HPDE6-E6E7 (cell line): ENCODE data around the gene IP6K2.

Experiments
- DNase-seq: peaks from one replicate; pipeline ENCODE4 v3.0.0; 2011; ENCODE audit warnings: missing footprints; ENCODE audit errors: extremely low spot score

IP6K2 gene

DNA sequence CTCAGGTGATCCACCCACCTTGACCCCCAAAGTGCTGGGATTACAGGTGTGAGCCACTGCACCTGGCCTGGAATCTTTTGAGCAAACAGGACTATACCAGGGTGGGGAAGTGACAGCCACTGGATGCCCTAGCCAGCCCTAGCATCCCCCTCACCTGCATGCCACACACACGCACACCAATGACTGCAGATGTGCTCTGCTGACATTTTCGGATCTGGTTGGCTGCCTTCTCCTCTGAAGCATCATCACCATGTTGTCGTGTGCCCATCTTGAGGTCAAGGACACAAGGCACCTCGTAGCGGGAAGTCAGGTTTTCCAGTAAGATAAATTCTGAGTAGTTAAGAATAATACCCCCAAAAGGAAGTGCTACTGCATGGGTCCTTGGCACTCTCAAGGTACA, 27.6 kb downstream of the IP6K2 start:
- DNase-seq = no peak

DNA sequence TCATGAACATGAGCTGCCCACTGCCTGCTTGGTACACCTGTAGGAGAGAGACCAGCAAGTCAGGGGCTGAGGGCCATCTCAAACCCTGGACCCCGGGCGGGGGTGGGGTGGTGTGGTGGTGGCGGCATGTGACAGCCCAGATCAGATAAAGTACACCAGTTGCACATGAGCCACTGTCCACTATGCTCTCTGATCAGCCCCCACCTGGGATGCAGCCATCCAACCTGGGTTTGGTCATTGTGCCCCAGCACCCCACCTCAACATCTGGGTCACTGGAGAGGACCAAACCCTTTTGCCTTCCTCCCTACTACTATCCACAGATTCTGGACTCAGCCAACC, 28.3 kb downstream of the IP6K2 start:
- DNase-seq = no peak

DNA sequence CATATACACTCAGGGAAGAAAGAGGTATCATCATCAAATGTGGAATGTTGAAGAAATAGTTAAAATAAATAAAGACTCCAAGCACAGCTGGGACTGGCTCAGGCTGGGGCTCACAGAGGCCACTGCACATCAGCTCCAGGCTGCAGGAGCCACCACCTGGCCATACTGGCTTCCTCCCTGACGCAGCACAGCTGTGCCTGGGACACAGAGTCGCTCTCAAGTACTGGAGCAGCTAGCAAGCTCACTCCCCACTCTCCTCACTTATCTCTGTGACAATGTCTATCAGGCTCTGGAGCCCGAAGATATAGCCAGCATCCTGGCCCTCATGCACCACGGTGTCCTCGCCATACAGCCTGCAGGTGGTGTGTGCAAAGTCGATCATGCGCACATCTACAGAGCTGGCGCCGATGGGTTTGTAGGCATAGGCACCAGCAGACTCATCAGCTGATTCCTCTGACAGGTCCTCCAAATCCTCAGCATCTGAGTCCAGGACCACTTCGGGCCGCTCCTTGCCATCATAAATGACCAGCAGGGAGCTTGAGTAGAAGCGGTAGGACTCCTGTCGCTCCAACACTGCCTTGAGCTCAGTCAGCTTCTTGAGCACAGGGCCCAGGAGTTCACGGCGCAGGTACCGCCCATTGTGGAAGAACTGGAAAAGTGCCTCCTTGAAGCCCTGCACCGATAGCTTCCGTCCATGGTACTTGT, 28.8 kb downstream of the IP6K2 start:
- DNase-seq = no peak

DNA sequence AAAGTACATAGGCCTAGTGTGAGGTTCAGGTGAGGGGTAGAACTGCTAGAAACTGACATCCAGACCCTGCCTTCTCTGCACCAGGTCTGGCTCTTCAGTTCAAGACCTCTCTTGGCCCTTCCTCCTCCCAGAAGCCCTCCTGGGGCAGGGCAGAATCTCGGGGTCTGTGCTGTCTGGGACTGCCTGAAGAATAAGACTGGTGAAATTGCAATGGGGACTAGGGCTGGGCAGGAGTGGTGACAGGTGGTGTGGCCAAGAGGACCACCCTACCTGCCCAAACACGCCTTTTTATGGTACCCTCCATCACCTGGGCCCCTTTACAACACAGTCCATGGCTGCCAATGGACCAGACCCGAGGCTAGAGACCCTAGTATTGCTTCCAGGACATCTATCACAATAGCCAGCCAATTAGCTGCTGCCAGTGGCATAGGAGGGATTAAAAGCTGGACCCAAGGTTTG, 29.8 kb downstream of the IP6K2 start:
- no peak for DNase-seq

DNA sequence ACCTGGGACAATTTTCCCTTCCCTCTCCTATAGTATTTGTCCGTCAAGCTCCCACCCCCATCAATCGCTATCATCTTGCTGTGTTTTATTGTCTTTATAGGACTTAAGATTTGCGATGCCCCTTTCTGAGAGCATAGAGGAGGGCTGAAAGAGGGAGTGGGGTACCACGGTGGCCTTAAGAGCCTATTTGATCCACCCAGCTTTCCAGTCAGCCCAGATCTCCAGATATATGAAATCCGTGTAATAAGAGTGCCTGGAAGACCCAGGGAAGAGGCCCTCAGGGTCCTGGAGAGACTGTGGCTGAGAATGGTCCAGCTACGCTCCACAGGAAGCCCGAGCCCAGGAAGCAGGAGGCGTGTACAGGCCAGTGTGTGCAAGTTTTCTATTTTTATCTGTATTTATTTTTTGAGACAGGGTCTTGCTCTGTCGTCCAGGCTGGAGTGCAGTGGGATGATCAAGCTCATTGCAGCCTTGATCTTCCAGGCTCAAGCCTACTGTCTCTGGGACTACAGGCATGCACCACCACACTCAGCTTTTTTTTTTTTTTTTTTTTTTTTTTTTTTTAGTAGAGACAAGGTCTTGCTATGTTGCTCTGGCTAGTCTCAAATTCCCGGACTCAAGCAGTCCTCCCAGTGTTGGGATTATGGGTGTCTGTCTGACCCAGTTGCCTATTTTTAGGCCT, 30.3 kb downstream of the IP6K2 start:
- no peak for DNase-seq

DNA sequence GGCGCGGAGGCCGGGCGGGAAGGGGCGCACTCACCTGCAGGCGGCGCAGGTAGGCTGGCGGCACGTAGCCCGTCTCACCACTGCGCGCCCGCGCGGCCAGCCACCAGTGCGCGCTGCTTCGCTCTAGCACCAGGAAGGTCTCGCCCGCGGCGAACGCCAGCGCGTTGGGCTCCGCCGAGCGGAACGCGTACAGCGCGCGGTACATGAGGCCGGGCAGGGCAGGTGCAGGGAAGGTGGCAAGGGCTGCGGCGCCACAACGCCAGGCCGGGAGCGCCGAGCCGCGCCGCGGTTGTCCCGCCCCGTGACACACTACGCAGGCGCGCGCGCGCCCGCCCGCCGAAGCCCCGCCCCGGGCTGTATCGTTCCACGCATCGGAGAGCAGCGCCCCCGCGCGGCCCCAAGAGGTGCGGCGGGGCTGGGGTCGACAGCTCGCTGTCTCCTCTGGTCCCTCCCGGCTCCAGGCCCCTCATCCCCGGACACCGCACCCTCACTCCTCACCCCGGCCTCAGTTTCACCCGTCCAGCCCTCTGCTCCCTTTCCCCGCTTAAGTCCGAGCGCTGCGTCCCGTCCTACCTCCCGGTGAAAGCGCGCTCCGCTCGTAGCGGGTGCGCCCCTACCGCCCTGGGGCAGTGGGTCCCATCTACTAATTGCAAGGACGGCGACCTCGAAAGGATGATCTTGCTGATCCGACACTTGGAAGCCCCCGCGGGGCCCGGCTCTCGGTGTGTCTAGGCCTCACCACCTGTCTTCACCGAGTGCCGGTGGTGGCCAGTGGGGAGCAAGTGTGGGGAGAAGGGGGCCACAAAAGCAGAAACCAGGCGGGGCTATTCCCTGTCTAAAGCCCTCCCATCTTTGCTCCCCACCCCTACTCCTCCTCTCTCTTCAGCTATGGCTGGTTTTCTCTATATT, 31.2 kb downstream of the IP6K2 start, which contains the start of gene NCKIPSD:
Gene NCKIPSD (minus strand): TSS at position 313 of the 909 bp plus-strand sequence. CDS start 108 bp downstream, at position 205.
- DNase-seq = no peak

DNA sequence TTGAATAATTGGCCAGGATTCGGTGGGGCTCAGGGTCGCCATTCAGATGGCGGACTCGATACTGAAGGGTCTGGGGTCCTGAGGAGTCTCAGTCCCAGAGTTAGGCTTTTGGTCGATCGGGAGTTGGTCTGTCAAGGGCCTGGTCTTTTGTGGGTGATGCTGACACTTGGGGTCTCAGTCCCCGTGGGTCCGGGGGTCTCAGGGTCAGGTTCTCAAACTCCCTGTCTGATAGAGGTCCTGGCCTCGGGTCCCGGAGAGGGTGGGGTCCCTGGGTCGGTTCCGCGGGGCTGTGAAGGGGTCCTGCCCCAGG, 31.8 kb downstream of the IP6K2 start:
- DNase-seq = no peak

DNA sequence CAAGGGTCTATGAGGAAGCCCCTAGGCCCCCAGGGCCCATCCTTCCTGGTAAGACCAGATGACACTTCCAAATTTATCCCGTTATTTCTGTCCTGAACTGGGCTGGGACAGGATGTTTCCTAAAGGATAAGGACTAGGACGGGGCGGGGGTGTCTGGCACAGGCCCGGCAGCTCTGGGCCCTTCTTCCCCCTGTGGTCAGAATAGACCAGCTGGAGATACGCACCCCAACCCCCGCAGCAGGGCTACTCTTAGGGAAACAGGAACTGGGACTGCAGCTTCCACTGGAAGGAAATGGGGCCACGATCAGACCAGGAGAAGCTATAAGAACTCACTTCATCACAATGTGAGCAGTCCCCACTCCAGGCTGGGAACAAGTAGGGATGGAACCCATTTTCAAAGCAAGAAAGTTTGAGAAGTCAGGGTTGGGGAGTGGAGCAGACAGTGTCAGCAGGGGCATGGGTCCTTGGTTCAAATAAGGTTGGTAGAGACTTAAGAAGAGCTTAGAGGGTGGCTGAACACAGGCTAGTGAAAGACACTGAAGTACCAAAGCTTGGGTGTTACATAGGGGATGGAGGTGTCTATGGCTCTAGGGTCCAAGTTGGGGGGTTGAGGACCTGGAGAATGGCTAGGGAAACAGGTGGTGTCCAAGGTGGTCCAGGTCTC, 32.4 kb downstream of the IP6K2 start:
- DNase-seq = no peak

DNA sequence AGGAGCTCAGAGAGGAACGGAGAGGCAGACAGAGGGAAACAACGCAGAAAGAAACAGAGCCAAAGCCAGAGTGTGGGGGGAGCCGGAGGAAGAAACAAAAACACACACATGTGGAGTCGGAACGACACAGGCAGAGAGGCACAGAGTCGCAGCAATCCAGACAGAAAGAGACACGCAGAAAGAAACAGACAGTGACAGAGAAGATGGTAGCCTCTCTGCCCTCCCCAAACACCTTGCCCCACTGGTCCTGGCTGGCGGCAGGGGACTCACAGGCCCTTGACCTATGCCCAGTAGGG, 33.0 kb downstream of the IP6K2 start:
- no peak for DNase-seq

DNA sequence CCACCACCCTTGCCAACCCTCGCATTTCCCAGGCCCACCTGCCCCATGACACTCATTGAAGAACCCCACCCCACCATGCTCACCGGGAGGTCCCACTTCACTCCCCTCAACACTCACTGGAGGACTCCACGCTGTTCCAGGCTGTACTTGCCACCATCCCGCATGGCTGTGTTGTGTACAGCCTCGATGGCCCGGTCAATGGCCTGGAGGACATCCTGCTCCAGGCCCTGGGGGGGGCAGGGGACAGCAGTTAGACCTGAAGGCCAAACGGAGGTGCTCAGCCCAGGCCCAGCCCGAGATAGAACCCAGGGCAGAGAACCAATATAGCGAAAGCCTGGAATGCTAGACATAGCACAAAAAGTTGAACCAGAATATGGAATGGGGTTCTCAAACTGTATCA, 34.2 kb downstream of the IP6K2 start:
- DNase-seq = no peak

DNA sequence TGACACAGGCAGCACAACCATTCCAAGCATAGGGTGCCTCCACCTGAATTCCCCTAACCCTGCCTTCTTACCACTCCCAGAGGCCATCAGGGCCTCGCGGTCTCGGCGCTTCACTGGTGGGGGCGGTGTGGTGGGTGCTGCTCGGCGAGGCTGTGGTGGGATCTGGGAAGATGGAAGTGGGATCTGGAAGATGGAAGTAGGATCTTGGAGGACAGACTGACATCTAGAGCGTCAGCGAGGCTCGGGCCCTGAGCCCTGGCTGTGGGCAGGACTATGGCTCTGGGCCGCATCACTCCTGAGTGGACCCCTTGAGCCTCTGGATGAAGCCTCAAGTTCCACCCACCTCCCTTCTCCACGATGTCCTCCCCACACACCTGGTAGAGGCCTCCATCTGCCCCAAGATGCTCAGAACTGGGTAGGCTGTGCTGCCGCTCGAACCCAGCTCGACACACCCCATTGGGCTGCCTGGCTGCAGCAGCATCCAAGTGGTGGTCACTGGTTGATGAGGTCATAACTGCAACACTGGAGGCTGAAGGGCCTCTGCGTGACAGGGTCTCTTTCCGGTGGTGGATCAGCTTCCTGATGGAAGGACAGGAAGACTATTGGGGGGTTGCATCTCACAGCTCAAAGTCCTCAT, 34.9 kb downstream of the IP6K2 start:
- DNase-seq = no peak

DNA sequence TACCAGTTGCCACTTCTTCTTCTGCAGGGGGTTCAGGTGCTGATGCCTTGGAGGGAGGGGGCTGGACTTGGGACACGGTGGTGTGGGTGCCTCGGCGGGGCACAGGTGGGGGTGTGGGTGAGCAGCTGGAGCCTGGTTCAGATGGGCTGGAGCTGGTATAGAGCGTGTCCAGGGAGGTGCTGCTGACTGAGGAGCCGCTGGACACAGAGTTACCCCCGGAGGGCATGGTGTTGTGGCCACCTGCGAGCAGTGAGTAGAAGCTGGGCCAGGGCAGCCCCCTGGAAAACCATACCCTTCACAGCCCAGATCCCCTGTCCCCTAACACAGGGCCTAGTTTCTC, 35.5 kb downstream of the IP6K2 start:
- no peak for DNase-seq

DNA sequence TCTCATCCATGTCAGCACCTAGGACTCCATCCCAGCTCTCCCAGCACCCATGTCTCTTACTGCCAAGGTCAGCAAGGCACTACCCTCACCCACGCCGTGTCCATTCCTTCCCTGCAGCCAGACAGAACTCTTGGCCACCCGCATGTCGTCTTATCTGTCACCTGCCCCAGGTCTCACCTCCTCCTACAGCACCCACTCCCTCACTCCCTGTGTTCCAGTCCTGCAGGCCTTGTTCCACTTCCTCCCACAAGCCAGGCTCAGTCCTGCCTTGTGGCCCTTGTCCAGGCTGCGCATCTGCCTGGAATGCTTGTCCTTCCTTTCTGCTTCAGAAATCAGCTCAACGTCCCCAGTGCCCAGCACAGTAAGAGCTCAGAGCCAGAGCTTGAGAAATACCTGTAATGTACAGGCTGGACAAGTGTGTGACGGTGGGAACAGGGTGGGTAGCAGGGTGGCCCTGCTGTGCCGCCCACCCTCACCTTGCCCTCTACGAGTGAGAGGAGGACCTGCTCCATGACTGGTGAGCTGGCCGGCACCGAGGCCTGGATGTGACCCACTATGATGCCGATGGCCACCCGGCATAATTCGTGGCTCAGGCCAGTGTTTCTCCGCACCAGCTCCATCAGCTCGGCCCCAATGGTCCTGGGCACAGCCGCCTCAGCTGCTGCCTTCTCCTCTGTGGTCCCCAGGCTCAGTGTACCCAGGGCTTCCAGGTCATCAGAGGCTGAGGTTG, 36.0 kb downstream of the IP6K2 start:
- DNase-seq = no peak

DNA sequence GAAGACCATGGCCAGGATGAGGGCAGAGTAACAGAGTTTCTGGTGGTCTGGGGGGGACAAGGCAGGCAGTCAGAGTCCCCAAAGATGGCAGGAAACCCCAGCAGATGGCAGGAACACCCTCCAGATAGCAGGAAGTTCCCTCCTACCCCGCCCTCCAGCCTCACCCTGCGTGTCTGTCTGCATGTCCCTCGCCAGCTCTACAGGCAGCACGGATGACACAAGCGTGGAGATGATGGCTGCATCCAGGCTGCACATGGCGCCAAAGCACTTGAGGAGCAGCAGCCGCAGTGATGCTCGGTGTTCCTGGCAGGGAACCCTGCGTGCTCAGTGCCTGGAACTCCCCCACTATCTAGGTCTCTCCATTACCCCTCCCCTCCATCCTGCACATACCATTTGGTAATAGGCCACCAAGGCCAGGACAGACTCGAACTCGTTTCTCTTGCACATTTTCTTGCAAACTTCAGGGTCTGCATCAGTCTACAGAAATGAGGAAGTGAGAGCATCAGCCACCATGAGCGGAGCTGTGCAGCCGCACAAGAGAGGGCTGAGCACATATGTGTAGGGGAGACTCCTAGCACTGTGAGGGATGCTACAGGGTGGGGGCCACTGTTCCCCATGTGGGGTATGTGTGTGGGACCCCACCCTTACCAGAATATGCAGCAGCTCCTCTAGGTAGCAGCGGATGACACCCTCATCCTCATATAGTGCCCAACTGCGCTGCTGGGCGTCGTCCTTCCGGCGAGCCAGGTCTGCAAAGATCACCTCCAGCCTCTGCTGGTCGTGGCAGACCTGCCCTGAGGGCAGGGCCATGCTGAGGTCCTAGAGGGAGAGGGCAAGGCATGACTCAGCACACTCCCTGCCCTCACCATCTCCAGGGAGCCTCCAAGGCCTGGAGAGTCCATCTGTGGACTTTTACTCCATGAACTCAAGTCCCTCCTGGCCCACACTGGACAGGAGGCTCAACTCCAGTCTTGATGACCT, 37.3 kb downstream of the IP6K2 start:
- DNase-seq = no peak

DNA sequence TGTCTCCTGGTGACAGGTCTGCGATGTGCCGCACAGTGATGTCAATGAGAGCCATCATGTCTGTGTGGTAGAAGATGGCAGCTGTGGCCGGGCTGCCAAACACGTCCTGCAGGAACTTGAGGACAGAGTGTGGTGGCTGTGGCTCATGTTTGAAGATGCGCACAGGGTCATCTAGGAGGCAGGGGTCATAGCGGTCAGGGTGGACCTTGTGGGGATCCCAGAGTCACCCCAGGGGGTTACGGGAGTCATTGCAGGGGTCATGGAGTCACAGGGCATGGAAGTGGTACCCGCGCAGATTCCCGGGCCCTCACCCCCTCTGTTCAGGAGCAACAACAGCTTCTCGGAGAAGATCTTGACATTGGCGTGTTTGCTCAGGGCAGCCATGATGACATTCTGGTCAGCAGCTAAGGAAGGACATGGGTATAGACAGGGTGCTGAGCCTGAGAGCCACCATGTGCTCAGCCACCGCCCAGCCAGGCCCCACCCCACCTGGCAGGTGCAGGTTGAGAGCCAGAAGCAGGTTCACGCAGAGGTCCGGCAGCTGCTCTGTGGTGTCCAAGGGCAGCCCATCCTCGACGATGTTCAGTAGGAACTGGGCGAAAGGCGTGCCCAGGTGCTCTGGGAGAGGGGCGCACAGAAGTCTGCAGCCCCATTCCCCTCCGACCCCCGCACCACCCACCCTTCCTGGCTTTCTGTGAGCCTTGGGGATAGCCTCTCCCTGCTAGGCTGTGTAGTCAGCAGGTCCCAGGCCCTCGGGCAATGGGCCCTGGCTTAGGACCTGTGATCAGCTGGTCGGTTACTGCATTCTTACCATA, 38.2 kb downstream of the IP6K2 start:
- no peak for DNase-seq

DNA sequence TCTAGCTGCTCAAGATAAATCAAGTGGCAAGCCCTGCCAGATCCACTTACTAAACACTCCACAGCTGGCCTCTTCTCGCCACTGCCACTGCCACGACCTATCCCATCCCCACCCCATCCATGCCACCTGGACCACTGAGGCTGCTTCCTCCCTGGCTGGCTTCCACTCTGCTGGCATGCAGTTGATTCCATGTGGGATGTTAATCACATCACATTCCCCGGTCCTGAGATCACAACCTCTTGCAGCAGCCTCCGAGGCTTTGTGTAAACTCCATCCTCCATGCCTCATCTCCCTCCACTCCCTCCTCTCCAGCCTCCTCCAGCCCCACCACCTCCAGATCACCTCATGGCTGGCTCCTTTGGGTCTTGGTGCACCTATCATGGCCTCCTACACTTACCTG, 39.0 kb downstream of the IP6K2 start:
- DNase-seq = no peak

DNA sequence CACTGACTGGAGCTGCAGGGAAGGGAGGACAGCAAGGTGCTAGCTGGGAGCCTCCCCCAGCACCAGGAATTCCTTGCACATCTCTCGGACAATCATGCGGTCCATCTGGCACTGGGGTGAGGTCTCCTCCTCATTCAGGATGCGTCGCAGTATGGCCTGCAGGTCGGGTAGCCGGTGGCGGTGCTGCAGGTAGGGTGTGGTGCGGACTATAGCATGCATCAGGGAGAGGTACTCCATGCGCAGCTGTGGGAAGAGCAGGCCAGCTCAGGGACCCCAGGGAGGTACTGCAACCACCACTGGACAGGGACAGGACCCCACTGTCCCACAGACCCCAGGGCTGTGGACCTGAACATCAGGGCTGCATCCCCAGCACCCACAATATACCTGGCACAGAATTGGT, 42.5 kb downstream of the IP6K2 start:
- no peak for DNase-seq

DNA sequence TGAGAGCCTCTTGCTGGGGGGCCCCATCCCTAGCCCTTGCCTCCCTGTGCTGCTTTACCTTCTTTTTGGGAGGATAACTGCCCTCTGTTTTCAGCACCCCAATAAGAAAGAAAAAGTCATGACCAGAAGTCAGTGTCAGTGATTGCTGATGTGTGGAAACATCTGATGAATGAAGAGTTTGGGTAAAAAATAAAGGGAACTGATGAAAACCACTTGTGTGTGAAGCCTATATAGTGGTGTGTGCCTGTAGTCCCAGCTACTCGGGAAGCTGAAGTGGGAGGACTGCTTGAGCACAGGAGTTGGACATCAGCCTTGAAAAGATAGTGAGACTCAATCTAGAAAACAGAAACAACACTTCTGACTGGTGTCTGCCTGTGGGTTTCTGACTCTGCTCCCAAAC, 44.5 kb downstream of the IP6K2 start:
- DNase-seq = no peak

DNA sequence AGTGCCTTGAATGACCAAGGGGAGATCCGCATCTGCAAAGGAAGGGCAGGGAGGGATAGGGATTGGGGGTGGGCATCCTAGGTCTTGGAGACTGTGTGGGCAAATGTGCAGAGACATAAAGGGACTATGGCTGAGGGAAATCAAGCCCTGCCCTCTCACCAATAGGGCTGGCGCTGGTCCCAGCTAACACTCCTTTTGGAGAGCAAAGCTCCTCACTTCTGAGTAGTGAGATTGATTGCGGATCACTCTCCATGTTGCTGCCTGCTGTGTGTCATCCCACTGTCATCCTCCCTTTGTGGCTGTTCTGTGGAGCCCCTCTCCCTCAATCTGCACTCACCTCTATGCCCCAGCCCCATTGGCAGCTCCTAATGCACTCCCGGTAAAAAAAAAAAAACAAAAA, 52.1 kb downstream of the IP6K2 start:
- DNase-seq = no peak
